Naive B cell (primary cell): ENCODE measurements around the gene RRBP1. TPM values are rescaled to one million over a fixed set of nuclear protein-coding genes. Genes with fewer than 3 reads are reported as not detected.
"Not testable (repeated sequence)": the region's sequence is repeated elsewhere in the genome, so short reads cannot be mapped to it uniquely, and the experiment has no call there.

Source experiments
- ATAC-seq, 2 donors: fragments of 150-1000 bp; cut with Tn5 transposase; 2 replicates each; pipeline ENCODE4 v1.10.0; 2021; ENCODE audit warnings: low read depth in 2 of 2, mild to moderate bottlenecking in 2 of 2, moderate library complexity in 2 of 2
- DNase-seq: peaks from one replicate; pipeline ENCODE4 v3.0.0; 2022
- H3K27ac Mint-ChIP-seq, 6 donors: one replicate each; pipeline ENCODE4 v1.8.0; 2020 to 2022; ENCODE audit warnings: mild to moderate bottlenecking in 6 of 6, mixed read lengths in 6 of 6, moderate library complexity in 5 of 6, inconsistent platforms in 2 of 6
- H3K27me3 Mint-ChIP-seq, 3 donors: one replicate each; pipeline ENCODE4 v1.8.0; 2021 to 2022; ENCODE audit warnings: mixed read lengths in 3 of 3, mild to moderate bottlenecking in 1 of 3
- H3K36me3 Mint-ChIP-seq, 2 donors: one replicate each; pipeline ENCODE4 v1.8.0; 2020 to 2022; ENCODE audit warnings: mixed read lengths in 2 of 2, inconsistent platforms in 1 of 2, mild to moderate bottlenecking in 1 of 2
- H3K4me1 Mint-ChIP-seq, 3 donors: one replicate each; pipeline ENCODE4 v1.8.0; 2020 to 2022; ENCODE audit warnings: mixed read lengths in 3 of 3, inconsistent platforms in 1 of 3, mild to moderate bottlenecking in 1 of 3, moderate library complexity in 1 of 3
- H3K4me3 Mint-ChIP-seq, 8 donors: one replicate each; pipeline ENCODE4 v1.8.0; 2020 to 2022; ENCODE audit warnings: mild to moderate bottlenecking in 8 of 8, mixed read lengths in 8 of 8, moderate library complexity in 8 of 8, inconsistent platforms in 2 of 8
- H3K9me3 Mint-ChIP-seq, 7 donors: one replicate each; pipeline ENCODE4 v1.8.0; 2020 to 2022; ENCODE audit warnings: mixed read lengths in 7 of 7, mild to moderate bottlenecking in 5 of 7, inconsistent platforms in 2 of 7, moderate library complexity in 1 of 7
- polyA plus RNA-seq, 6 donors: library from polyadenylated mRNA; unstranded; fragments of 300-500 nt; fragmentation: Illumina TruSeq; gene quantifications; one replicate each; pipeline ENCODE4 v1.2.3, GENCODE V29; 2021; ENCODE audit warnings: low read depth in 6 of 6

The RRBP1 gene
- polyA plus RNA-seq, 6 donors from 2014 or later = 1.00 to 12.2 (median 2.1) TPM

GRCh38 chr20:17715075-17715474 lies 33.0 kb upstream of the RRBP1 start:
- Mint-ChIP-seq H3K4me3 (no peak overlapping the region), H3K36me3 (no peaks in the 10 kb centered on the region), H3K27me3 (peaks cover 0 to 4% (median 0%) of the 10 kb centered on the region in 3 donors), H3K9me3 (no peaks in the 10 kb centered on the region), H3K27ac (no peak overlapping the region), H3K4me1 (no peaks in the 10 kb centered on the region)
- DNase-seq (no peak), ATAC-seq (no peak)

- no peak for DNase-seq
- no peaks in the 10 kb centered on the region for H3K4me1 Mint-ChIP-seq
- H3K27ac Mint-ChIP-seq = no peak overlapping the region
- H3K36me3 Mint-ChIP-seq = no peaks in the 10 kb centered on the region
- no peaks in the 10 kb centered on the region for H3K9me3 Mint-ChIP-seq
- peaks cover 0 to 4% (median 0%) of the 10 kb centered on the region in 3 donors for H3K27me3 Mint-ChIP-seq
- H3K4me3 Mint-ChIP-seq = no peak overlapping the region
- no peak for ATAC-seq
Observed at GRCh38 chr20:17714597-17714996, 32.6 kb upstream of the RRBP1 start.

GRCh38 chr20:17712708-17713107 lies 30.7 kb upstream of the RRBP1 start:
- no peaks in the 10 kb centered on the region for H3K4me1 Mint-ChIP-seq
- H3K27ac Mint-ChIP-seq = no peak overlapping the region

GRCh38 chr20:17712201-17712600 lies 30.2 kb upstream of the RRBP1 start:
- ATAC-seq (no peak), DNase-seq (no peak)
- H3K36me3 Mint-ChIP-seq = no peaks in the 10 kb centered on the region
- no peaks in the 10 kb centered on the region for H3K4me1 Mint-ChIP-seq
- no peaks in the 10 kb centered on the region for H3K9me3 Mint-ChIP-seq
- peaks cover 0 to 3% (median 0%) of the 10 kb centered on the region in 3 donors for H3K27me3 Mint-ChIP-seq
- H3K4me3 Mint-ChIP-seq = no peak overlapping the region
- peak overlapping the region in 1 of 6 donors; percentile 20 for H3K27ac Mint-ChIP-seq

More at GRCh38 chr20:17712708-17713107, 30.7 kb upstream of the RRBP1 start:
- no peak for DNase-seq
- Mint-ChIP-seq H3K4me3 (no peak overlapping the region), H3K36me3 (no peaks in the 10 kb centered on the region), H3K9me3 (no peaks in the 10 kb centered on the region), H3K27me3 (peaks cover 0 to 4% (median 0%) of the 10 kb centered on the region in 3 donors)
- ATAC-seq = no peak

GRCh38 chr20:17711267-17711627 lies 29.2 kb upstream of the RRBP1 start:
- Mint-ChIP-seq H3K4me3 (no peak overlapping the region), H3K27me3 (peaks cover 0 to 4% (median 0%) of the 10 kb centered on the region in 3 donors), H3K36me3 (no peaks in the 10 kb centered on the region), H3K27ac (peak overlapping the region in 2 of 6 donors; percentile 26 to 41), H3K9me3 (no peaks in the 10 kb centered on the region), H3K4me1 (no peaks in the 10 kb centered on the region)
- ATAC-seq (no peak), DNase-seq (no peak)

- peaks cover 0 to 5% (median 0%) of the 10 kb centered on the region in 3 donors for H3K27me3 Mint-ChIP-seq
- ATAC-seq = no peak
- H3K4me1 Mint-ChIP-seq = no peaks in the 10 kb centered on the region
Observed at GRCh38 chr20:17710379-17711266, 28.6 kb upstream of the RRBP1 start.

GRCh38 chr20:17709361-17710293 lies 27.6 kb upstream of the RRBP1 start:
- no peaks in the 10 kb centered on the region for H3K9me3 Mint-ChIP-seq
- no peak for ATAC-seq
- DNase-seq = no peak
- no peaks in the 10 kb centered on the region for H3K4me1 Mint-ChIP-seq
- H3K4me3 Mint-ChIP-seq = peak overlapping the region in 1 of 8 donors; percentile 40
- H3K27me3 Mint-ChIP-seq = peaks cover 0 to 5% (median 0%) of the 10 kb centered on the region in 3 donors
- no peaks in the 10 kb centered on the region for H3K36me3 Mint-ChIP-seq
- H3K27ac Mint-ChIP-seq = no peak overlapping the region

More at GRCh38 chr20:17710379-17711266, 28.6 kb upstream of the RRBP1 start:
- no peak overlapping the region for H3K4me3 Mint-ChIP-seq
- H3K36me3 Mint-ChIP-seq = no peaks in the 10 kb centered on the region
- H3K27ac Mint-ChIP-seq = peak overlapping the region in 1 of 6 donors; percentile 41
- no peaks in the 10 kb centered on the region for H3K9me3 Mint-ChIP-seq
- no peak for DNase-seq

GRCh38 chr20:17708675-17709360 lies 26.8 kb upstream of the RRBP1 start:
- Mint-ChIP-seq H3K27ac (no peak overlapping the region), H3K27me3 (peaks cover 0 to 5% (median 0%) of the 10 kb centered on the region in 3 donors), H3K9me3 (no peaks in the 10 kb centered on the region), H3K4me3 (peak overlapping the region in 1 of 8 donors; percentile 40), H3K4me1 (no peaks in the 10 kb centered on the region), H3K36me3 (no peaks in the 10 kb centered on the region)
- ATAC-seq = no peak
- no peak for DNase-seq

- ATAC-seq, DNase-seq, H3K27me3 Mint-ChIP-seq, H3K4me1 Mint-ChIP-seq, H3K36me3 Mint-ChIP-seq, H3K9me3 Mint-ChIP-seq, H3K27ac Mint-ChIP-seq, H3K4me3 Mint-ChIP-seq: not testable (repeated sequence)
Observed at GRCh38 chr20:17707951-17708350, 25.9 kb upstream of the RRBP1 start.

- H3K4me1 Mint-ChIP-seq = no peaks in the 10 kb centered on the region
- DNase-seq = no peak
- H3K27me3 Mint-ChIP-seq = peaks cover 0 to 5% (median 0%) of the 10 kb centered on the region in 3 donors
- ATAC-seq = no peak
- H3K4me3 Mint-ChIP-seq = no peak overlapping the region
- no peak overlapping the region for H3K27ac Mint-ChIP-seq
- no peaks in the 10 kb centered on the region for H3K9me3 Mint-ChIP-seq
- no peaks in the 10 kb centered on the region for H3K36me3 Mint-ChIP-seq
Observed at GRCh38 chr20:17706632-17707031, 24.6 kb upstream of the RRBP1 start.

GRCh38 chr20:17705916-17706315 lies 23.9 kb upstream of the RRBP1 start:
- H3K4me1 Mint-ChIP-seq = no peaks in the 10 kb centered on the region
- H3K27ac Mint-ChIP-seq = peak overlapping the region in 1 of 6 donors; percentile 49
- ATAC-seq (no peak), DNase-seq (no peak)
- H3K27me3 Mint-ChIP-seq = peaks cover 0 to 5% (median 0%) of the 10 kb centered on the region in 3 donors
- no peaks in the 10 kb centered on the region for H3K36me3 Mint-ChIP-seq
- H3K4me3 Mint-ChIP-seq = no peak overlapping the region
- H3K9me3 Mint-ChIP-seq = no peaks in the 10 kb centered on the region

GRCh38 chr20:17704589-17705317 lies 22.7 kb upstream of the RRBP1 start:
- no peaks in the 10 kb centered on the region for H3K9me3 Mint-ChIP-seq
- no peaks in the 10 kb centered on the region for H3K4me1 Mint-ChIP-seq
- peaks cover 0 to 5% (median 0%) of the 10 kb centered on the region in 3 donors for H3K27me3 Mint-ChIP-seq
- H3K4me3 Mint-ChIP-seq = peak overlapping the region in 1 of 8 donors; percentile 36
- H3K36me3 Mint-ChIP-seq = no peaks in the 10 kb centered on the region
- ATAC-seq = no peak
- no peak for DNase-seq
- H3K27ac Mint-ChIP-seq = no peak overlapping the region
